GM12878 (cell line): Measurements from ENCODE around the gene RIMBP2. TPM values are rescaled to one million over a fixed set of nuclear protein-coding genes. Genes with fewer than 3 reads are reported as not detected.

Experiments
- ATAC-seq: fragments of 200-7000 bp; cut with Tn5 transposase; 3 replicates; pipeline ENCODE4 v1.9.1; 2020; ENCODE audit warnings: mild to moderate bottlenecking, moderate library complexity
- BruUV-seq: library from RNA; stranded (reverse); fragments of 400-500 nt; replicated peaks from 2 replicates; lab custom pipeline; 2021; lab: Mats Ljungman, UMichigan
- CTCF ChIA-PET: fragments of 300-600 bp; sonication (Branson Sonifier 250); formaldehyde crosslinking; extraction: SDS; loops from one replicate; lab custom pipeline; 2021; ENCODE audit warnings: inconsistent platforms; lab: Yijun Ruan, JAX
- POLR2A ChIA-PET: fragments of 350-600 bp; formaldehyde crosslinking; extraction: SDS; loops from one replicate; lab custom pipeline; 2021; ENCODE audit warnings: inconsistent platforms; lab: Charles Lee
- RAD21 ChIA-PET: fragments of 300-600 bp; sonication (Branson Sonifier 250); formaldehyde crosslinking; loops from one replicate; lab custom pipeline; 2023; ENCODE audit warnings: antibody characterized with exemption; ENCODE audit not compliant: unreplicated experiment; lab: Charles Lee
- SMC1A ChIA-PET: fragments of 300-600 bp; sonication (Branson Sonifier 250); formaldehyde crosslinking; loops from one replicate; lab custom pipeline; 2023; ENCODE audit not compliant: unreplicated experiment, uncharacterized antibody; lab: Charles Lee
- DNase-seq: peaks from one replicate; pipeline ENCODE4 v3.0.0-alpha.2; 2011; ENCODE audit warnings: low read depth, low spot score
- FAIRE-seq: peaks from 3 replicates; lab custom pipeline; 2011; peaks lifted over from hg19 to GRCh38; lab: Jason Lieb, UNC
- H2AFZ ChIP-seq: 2 replicates; pipeline ENCODE4 v1.6.0; 2011; ENCODE audit warnings: low read depth, low read length, control low read depth; ENCODE audit not compliant: control insufficient read depth
- H3K27ac ChIP-seq: 2 replicates; pipeline ENCODE4 v1.5.1; 2011; ENCODE audit warnings: control low read depth; ENCODE audit not compliant: control insufficient read depth, insufficient read depth
- H3K27me3 ChIP-seq, 2 experiments: replicated peaks in 1 of 2; 2 replicates each; pipeline versions ENCODE4 v1.6.0 to v1.6.1; 2011; ENCODE audit warnings: low read length in 1 of 2; ENCODE audit not compliant: control insufficient read depth in 2 of 2, insufficient read depth in 2 of 2
- H3K36me3 ChIP-seq, 2 experiments: 2 replicates each; pipeline ENCODE4 v1.5.1; 2011; ENCODE audit warnings: low read length in 1 of 2; ENCODE audit not compliant: control insufficient read depth in 2 of 2, insufficient read depth in 2 of 2
- H3K4me1 ChIP-seq: 2 replicates; pipeline ENCODE4 v1.6.1; 2011; ENCODE audit warnings: mild to moderate bottlenecking, low read length, moderate library complexity, mixed read lengths; ENCODE audit not compliant: control insufficient read depth, insufficient read depth
- H3K4me2 ChIP-seq: 2 replicates; pipeline ENCODE4 v1.6.0; 2011; ENCODE audit warnings: control low read depth; ENCODE audit not compliant: control insufficient read depth, insufficient read depth
- H3K4me3 ChIP-seq: fragments of 200-600 bp; sonication (generic); 2 replicates; pipeline ENCODE4 v1.5.1; 2016
- H3K79me2 ChIP-seq: 2 replicates; pipeline ENCODE4 v1.6.0; 2011; ENCODE audit warnings: low read length; ENCODE audit not compliant: control insufficient read depth, insufficient read depth
- H3K9ac ChIP-seq: 2 replicates; pipeline ENCODE4 v1.8.0; 2011; ENCODE audit warnings: low read length, control low read depth, mixed read lengths; ENCODE audit not compliant: control insufficient read depth, insufficient read depth
- H3K9me3 ChIP-seq: replicated peaks from 3 replicates; pipeline ENCODE4 v1.5.1; 2011; ENCODE audit warnings: mild to moderate bottlenecking, low read length; ENCODE audit not compliant: control insufficient read depth, insufficient read depth
- H4K20me1 ChIP-seq: 2 replicates; pipeline ENCODE4 v1.6.0; 2011; ENCODE audit not compliant: control insufficient read depth, insufficient read depth
- BACH1 ChIP-seq: fragments of 450-650 bp; IDR thresholded peaks from 2 replicates; pipeline ENCODE4 v1.6.1; 2017; ENCODE audit warnings: mild to moderate bottlenecking, borderline replicate concordance
- BRCA1 ChIP-seq: IDR thresholded peaks from 2 replicates; pipeline ENCODE4 v1.6.1; 2011; ENCODE audit warnings: low read depth, low read length, improper control_type of control experiment
- CBFB ChIP-seq: IDR thresholded peaks from 2 replicates; pipeline ENCODE4 v1.6.1; 2016; ENCODE audit warnings: antibody characterized with exemption, low read depth
- DPF2 ChIP-seq: fragments of 450-650 bp; IDR thresholded peaks from 2 replicates; pipeline ENCODE4 v1.6.1; 2017; ENCODE audit warnings: mild to moderate bottlenecking
- HDGF ChIP-seq: fragments of 450-650 bp; IDR thresholded peaks from 2 replicates; pipeline ENCODE4 v1.6.1; 2016; ENCODE audit warnings: antibody characterized with exemption
- PAX5 ChIP-seq: IDR thresholded peaks from 2 replicates; pipeline ENCODE4 v1.6.1; 2011; ENCODE audit warnings: low read depth, low read length, borderline replicate concordance
- RAD21 ChIP-seq: IDR thresholded peaks from 2 replicates; pipeline ENCODE4 v1.6.1; 2011; ENCODE audit warnings: mild to moderate bottlenecking, low read depth, low read length, moderate library complexity; ENCODE audit not compliant: insufficient read depth
- STAT3 ChIP-seq: IDR thresholded peaks from 2 replicates; pipeline ENCODE4 v1.6.1; 2011; ENCODE audit warnings: low read depth, low read length, improper control_type of control experiment
- TCF12 ChIP-seq: IDR thresholded peaks from 2 replicates; pipeline ENCODE4 v1.6.1; 2011; ENCODE audit warnings: low read depth, mild to moderate bottlenecking, low read length
- ZBED1 ChIP-seq: IDR thresholded peaks from 2 replicates; pipeline ENCODE4 v1.6.1; 2016; ENCODE audit warnings: borderline replicate concordance
- WGBS: methylation state at CpG from one replicate; pipeline ENCODE4 v1.1.6; 2016; ENCODE audit warnings: low lambda C conversion rate; ENCODE audit not compliant: insufficient replicate concordance, insufficient coverage; ENCODE audit errors: missing lambda C conversion rate; 5-methylcytosine and 5-hydroxymethylcytosine counted together
- in situ Hi-C: fragments of 300-500 bp; cut with MboI; formaldehyde crosslinking; loops from 9 replicates; pipeline ENCODE4 v1.14.3; 2018; ENCODE audit warnings: mixed read lengths
- intact Hi-C: fragments of 100-400 bp; cut with micrococcal nuclease; formaldehyde crosslinking; loops from one replicate; pipeline ENCODE4 v1.14.2; 2022; ENCODE audit not compliant: unreplicated experiment
- polyA plus RNA-seq, 11 experiments: library from polyadenylated mRNA; depleted of rRNA in 4 of 11; unstranded in 6 of 11; stranded (reverse) in 5 of 11; fragments of >200 nt; fragmentation: Nextera tagmentation in 4 of 11; fragmentation: Illumina TruSeq in 1 of 11; extraction: Ambion mirVana in 4 of 11; extraction: Trizol in 1 of 11; gene quantifications; 1 replicate in 1 of 11; 2 replicates in 10 of 11; pipeline versions ENCODE4 v1.2.1 to v1.2.3, GENCODE V29; 2011 to 2016; ENCODE audit warnings: inconsistent platforms in 2 of 11, missing spikeins in 2 of 11, low read depth in 1 of 11
- total RNA-seq, 4 experiments: library from RNA; depleted of rRNA in 3 of 4; stranded (reverse); fragments of >200 nt in 3 of 4; fragmentation: Illumina TruSeq in 1 of 4; extraction: Trizol in 1 of 4; gene quantifications; 2 replicates each; pipeline versions ENCODE4 v1.2.1 to v1.2.3, GENCODE V29; 2013 to 2021
- TF ChIP-seq, protein P1 (sequence below): fragments of 450-650 bp; IDR thresholded peaks from 2 replicates; pipeline ENCODE4 v1.6.1; 2017; ENCODE audit warnings: mild to moderate bottlenecking, low read depth, inconsistent platforms; ENCODE audit not compliant: poor library complexity, severe bottlenecking
- TF ChIP-seq, protein P2 (sequence below): IDR thresholded peaks from 2 replicates; pipeline ENCODE4 v1.6.1; 2012; ENCODE audit warnings: mild to moderate bottlenecking, low read depth, low read length
- TF ChIP-seq, protein P3 (sequence below): IDR thresholded peaks from 2 replicates; pipeline ENCODE4 v1.6.1; 2012; ENCODE audit warnings: low read depth, low read length, improper control_type of control experiment
- TF ChIP-seq, protein P4 (sequence below), 3 experiments: IDR thresholded peaks in 2 of 3; conservative IDR thresholded peaks in 1 of 3; 2 replicates each; pipeline ENCODE4 v1.5.1; 2011; ENCODE audit warnings: low read depth in 3 of 3, low read length in 3 of 3, mild to moderate bottlenecking in 3 of 3, control low read depth in 2 of 3, moderate library complexity in 2 of 3, inconsistent platforms in 1 of 3, mixed read lengths in 1 of 3; ENCODE audit not compliant: control insufficient read depth in 2 of 3, insufficient read depth in 1 of 3; ENCODE audit errors: extremely low read depth in 1 of 3

The RIMBP2 gene
- total and polyA plus RNA-seq, 10 of the 15 experiments (the other 5 are each of a cell fraction or from before 2014, with no cell fraction given), result 0.04 to 2.9 (median 0.07) TPM; not detected in 1

DNA sequence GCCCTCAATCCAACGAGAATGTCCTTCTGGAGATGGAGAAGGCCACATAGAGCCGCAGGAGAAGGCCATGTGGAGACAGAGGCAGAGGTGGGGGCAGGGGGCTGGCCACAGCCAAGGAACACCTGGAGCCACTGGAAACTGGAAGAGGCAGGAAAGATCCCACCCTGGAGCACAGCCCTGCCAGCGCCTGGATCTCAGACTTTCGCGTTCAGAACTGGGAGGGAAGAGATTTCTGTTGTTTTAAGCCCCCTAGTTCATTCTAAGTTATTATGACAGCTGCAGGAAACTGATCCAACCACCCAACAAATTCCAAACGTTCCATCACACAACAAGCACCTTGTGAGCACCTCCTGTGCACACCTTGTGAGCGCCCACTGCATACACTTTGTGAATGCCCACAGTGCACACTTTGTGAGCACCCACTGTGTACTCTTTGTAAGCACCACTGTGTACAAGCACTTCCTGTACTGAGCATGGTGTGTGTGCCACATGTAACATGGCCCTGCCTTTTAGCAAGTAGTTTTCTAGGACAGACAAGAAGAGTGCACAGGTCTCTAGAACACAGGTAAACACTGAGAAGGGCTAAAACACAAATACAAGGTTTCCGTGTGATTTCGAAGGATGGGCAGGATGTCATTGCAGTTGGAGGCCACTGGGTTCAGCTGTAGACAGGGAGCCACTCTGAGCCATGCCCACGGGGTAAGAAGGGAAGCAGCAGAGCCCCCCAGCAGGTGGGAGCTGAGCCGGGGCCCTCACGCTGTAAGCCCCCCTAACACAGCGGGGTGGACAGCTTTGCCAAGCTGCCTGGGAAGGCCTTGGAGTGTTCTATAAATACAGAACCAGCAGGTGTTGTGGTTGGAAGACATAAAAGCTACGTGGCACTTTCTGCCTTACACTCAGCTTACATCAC, 15.4 kb downstream of the RIMBP2 start:
- DNase-seq, result no peak
- BruUV-seq, result no TSS peak
- CTCF ChIA-PET, result no interaction called here
- TF ChIP-seq CBFB, result no peak
- TF ChIP-seq ZBED1, result no peak
- no peak for TF ChIP-seq TCF12
- no peak for TF ChIP-seq HDGF
- TF ChIP-seq, protein P1, sequence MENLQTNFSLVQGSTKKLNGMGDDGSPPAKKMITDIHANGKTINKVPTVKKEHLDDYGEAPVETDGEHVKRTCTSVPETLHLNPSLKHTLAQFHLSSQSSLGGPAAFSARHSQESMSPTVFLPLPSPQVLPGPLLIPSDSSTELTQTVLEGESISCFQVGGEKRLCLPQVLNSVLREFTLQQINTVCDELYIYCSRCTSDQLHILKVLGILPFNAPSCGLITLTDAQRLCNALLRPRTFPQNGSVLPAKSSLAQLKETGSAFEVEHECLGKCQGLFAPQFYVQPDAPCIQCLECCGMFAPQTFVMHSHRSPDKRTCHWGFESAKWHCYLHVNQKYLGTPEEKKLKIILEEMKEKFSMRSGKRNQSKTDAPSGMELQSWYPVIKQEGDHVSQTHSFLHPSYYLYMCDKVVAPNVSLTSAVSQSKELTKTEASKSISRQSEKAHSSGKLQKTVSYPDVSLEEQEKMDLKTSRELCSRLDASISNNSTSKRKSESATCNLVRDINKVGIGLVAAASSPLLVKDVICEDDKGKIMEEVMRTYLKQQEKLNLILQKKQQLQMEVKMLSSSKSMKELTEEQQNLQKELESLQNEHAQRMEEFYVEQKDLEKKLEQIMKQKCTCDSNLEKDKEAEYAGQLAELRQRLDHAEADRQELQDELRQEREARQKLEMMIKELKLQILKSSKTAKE, result no peak
- no peak for TF ChIP-seq DPF2
- TF ChIP-seq, protein P2, sequence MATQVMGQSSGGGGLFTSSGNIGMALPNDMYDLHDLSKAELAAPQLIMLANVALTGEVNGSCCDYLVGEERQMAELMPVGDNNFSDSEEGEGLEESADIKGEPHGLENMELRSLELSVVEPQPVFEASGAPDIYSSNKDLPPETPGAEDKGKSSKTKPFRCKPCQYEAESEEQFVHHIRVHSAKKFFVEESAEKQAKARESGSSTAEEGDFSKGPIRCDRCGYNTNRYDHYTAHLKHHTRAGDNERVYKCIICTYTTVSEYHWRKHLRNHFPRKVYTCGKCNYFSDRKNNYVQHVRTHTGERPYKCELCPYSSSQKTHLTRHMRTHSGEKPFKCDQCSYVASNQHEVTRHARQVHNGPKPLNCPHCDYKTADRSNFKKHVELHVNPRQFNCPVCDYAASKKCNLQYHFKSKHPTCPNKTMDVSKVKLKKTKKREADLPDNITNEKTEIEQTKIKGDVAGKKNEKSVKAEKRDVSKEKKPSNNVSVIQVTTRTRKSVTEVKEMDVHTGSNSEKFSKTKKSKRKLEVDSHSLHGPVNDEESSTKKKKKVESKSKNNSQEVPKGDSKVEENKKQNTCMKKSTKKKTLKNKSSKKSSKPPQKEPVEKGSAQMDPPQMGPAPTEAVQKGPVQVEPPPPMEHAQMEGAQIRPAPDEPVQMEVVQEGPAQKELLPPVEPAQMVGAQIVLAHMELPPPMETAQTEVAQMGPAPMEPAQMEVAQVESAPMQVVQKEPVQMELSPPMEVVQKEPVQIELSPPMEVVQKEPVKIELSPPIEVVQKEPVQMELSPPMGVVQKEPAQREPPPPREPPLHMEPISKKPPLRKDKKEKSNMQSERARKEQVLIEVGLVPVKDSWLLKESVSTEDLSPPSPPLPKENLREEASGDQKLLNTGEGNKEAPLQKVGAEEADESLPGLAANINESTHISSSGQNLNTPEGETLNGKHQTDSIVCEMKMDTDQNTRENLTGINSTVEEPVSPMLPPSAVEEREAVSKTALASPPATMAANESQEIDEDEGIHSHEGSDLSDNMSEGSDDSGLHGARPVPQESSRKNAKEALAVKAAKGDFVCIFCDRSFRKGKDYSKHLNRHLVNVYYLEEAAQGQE, result no peak
- no peak for TF ChIP-seq BRCA1
- TF ChIP-seq, protein P3, sequence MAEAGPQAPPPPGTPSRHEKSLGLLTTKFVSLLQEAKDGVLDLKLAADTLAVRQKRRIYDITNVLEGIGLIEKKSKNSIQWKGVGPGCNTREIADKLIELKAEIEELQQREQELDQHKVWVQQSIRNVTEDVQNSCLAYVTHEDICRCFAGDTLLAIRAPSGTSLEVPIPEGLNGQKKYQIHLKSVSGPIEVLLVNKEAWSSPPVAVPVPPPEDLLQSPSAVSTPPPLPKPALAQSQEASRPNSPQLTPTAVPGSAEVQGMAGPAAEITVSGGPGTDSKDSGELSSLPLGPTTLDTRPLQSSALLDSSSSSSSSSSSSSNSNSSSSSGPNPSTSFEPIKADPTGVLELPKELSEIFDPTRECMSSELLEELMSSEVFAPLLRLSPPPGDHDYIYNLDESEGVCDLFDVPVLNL, result no peak
- no peak for TF ChIP-seq STAT3
- no peak for TF ChIP-seq RAD21
- no peak for TF ChIP-seq BACH1
- TF ChIP-seq, protein P4, sequence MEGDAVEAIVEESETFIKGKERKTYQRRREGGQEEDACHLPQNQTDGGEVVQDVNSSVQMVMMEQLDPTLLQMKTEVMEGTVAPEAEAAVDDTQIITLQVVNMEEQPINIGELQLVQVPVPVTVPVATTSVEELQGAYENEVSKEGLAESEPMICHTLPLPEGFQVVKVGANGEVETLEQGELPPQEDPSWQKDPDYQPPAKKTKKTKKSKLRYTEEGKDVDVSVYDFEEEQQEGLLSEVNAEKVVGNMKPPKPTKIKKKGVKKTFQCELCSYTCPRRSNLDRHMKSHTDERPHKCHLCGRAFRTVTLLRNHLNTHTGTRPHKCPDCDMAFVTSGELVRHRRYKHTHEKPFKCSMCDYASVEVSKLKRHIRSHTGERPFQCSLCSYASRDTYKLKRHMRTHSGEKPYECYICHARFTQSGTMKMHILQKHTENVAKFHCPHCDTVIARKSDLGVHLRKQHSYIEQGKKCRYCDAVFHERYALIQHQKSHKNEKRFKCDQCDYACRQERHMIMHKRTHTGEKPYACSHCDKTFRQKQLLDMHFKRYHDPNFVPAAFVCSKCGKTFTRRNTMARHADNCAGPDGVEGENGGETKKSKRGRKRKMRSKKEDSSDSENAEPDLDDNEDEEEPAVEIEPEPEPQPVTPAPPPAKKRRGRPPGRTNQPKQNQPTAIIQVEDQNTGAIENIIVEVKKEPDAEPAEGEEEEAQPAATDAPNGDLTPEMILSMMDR (IDR thresholded peaks at IDR 0.05 in 2 of 3, conservative IDR thresholded peaks at IDR 0.05 in 1 of 3; ENCODE audit: control insufficient read depth in 2 of 3, extremely low read depth in 1 of 3, insufficient read depth in 1 of 3, low read depth in 3 of 3, low read length in 3 of 3), result no peak
- TF ChIP-seq PAX5, result no peak

More for the DNA sequence above, 15.4 kb downstream of the RIMBP2 start:
- H2AFZ ChIP-seq, result no peak overlapping the region
- no peaks in the 10 kb centered on the region for H3K4me1 ChIP-seq
- H4K20me1 ChIP-seq, result no peaks in the 10 kb centered on the region
- POLR2A ChIA-PET, result no interaction called here
- RAD21 ChIA-PET, result no interaction called here
- no peak for FAIRE-seq
- intact Hi-C loops, result no loop called here
- ATAC-seq, result no peak
- H3K9ac ChIP-seq, result no peak overlapping the region
- H3K9me3 ChIP-seq, result no peaks in the 10 kb centered on the region; the same call in 2 of the 3 replicates
- WGBS, result 11% methylated on average over 14 of the region's 14 CpGs
- H3K27me3 ChIP-seq, result no peaks in the 10 kb centered on the region
- in situ Hi-C loops, result no loop called here
- no peak overlapping the region for H3K27ac ChIP-seq
- no peak overlapping the region for H3K4me3 ChIP-seq
- H3K4me2 ChIP-seq, result no peak overlapping the region
- SMC1A ChIA-PET, result no interaction called here
- no peaks in the 10 kb centered on the region for H3K79me2 ChIP-seq
- H3K36me3 ChIP-seq, result no peaks in the 10 kb centered on the region
